Sciatic nerve (tissue), 2 donors: ENCODE results near the gene SETD2. TPM values are rescaled to one million over a fixed set of nuclear protein-coding genes. Genes with fewer than 3 reads are reported as not detected.
"Not testable (repeated sequence)": the region's sequence is repeated elsewhere in the genome, so short reads cannot be mapped to it uniquely, and the experiment has no call there.

Experiments used
- ATAC-seq: fragments of 200-7000 bp; cut with Tn5 transposase; one replicate; pipeline ENCODE4 v1.9.1; 2020; ENCODE audit warnings: mild to moderate bottlenecking, moderate library complexity
- DNase-seq: peaks from one replicate; pipeline ENCODE4 v3.0.0-alpha.2; 2020; ENCODE audit warnings: low spot score
- intact Hi-C: fragments of 100-400 bp; cut with DNase I; formaldehyde crosslinking; loops from one replicate; pipeline ENCODE4 v1.14.2; 2022
- total RNA-seq: library from RNA; stranded (reverse); fragmentation: NEBNext Ultra II Directional; extraction: Animal tissue kit (Norgen Biotek cat#: 25700); gene quantifications from one replicate; pipeline ENCODE4 v1.2.1, GENCODE V29; 2021
- donor health status: DM: no; HTN: no; CAD: no.
- donor health status: DM: no; HTN: no; CAD: no.

SETD2 gene
- total RNA-seq, 1 donor from 2014 or later = 68.3 TPM

DNA sequence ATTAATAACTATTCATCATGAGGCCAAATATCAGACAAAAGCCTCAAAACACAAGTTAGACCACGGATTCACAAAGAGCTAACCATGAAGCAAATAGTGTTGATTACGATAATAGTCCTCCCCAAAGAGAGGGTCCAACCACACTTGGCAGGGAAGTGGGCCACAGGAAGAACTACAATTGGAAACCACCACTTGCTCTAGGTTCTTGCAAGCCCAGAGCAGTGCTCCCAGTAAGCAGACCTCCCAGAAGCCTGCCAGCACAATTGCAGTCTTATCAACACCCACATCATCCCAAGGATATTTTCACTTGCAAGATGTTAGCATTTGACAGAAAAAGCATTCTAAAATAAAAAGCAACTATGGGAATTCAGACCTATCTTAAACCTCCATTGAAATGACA, 11.3 kb downstream of the SETD2 start:
- ATAC-seq = no peak
- intact Hi-C loops = no loop called here
- no peak for DNase-seq

GRCh38 chr3:47151836-47152235, 12.1 kb downstream of the SETD2 start:
- intact Hi-C loops = no loop called here
- DNase-seq (no peak), ATAC-seq (no peak)

- no peak for DNase-seq
- ATAC-seq = no peak
- intact Hi-C loops = no loop called here
Observed at GRCh38 chr3:47149339-47149933, 14.5 kb downstream of the SETD2 start.

DNA sequence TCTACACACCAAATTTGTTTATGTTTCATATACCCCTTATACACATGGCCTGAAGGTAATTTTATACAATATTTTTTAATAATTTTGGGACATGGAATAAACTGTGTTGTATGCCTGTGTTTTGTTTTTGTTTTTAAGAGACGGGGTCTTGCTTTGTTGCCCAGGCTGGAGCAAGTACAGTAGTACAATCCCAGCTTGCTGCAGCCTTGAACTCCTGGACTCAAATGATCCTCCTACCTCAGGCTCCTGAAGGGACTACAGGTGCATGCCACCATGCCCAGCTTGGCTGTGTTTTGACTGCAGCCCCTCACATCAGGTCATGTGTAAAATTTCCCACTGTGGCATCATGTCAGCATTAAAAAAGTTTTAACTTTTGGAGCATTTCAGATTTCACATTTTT, 18.6 kb downstream of the SETD2 start:
- ATAC-seq = no peak
- intact Hi-C loops = no loop called here
- no peak for DNase-seq

DNA sequence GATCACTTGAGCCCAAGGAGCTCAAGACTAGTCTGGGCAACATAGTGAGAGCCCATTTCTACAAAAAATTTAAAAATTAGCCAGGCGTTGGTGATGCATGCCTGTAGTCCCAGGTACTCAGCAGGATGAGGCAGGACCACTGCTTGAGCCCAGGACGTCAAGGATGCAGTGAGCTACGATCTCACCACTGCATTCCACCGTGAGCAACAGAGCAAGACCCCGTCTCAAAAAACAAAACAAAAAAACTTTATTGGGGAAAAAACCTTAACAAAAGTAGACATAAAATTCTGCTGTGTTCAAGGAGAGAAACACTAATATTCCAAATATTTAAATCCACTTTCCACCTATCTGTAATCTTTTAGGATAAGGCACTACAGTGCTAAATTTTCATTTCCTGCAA, 20.8 kb downstream of the SETD2 start:
- DNase-seq (no peak), ATAC-seq (no peak)
- intact Hi-C loops = no loop called here

DNA sequence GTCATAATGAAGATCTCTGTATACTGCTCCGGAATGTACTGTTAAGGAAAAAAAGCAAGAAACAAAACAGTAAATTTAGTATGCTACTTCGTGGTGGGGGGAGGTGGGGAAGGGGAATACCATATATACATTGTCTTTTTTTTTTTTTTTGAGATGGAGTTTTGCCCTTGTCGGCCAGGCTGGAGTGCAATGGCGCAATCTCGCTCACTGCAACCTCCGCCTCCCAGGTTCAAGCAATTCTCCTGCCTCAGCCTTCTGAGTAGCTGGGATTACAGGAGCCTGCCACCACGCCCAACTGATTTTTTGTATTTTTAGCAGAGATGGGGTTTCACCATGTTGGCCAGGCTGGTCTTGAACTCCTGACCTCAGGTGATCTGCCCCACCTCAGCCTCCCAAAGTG, 21.4 kb downstream of the SETD2 start:
- intact Hi-C loops, DNase-seq, ATAC-seq: not testable (repeated sequence)

DNA sequence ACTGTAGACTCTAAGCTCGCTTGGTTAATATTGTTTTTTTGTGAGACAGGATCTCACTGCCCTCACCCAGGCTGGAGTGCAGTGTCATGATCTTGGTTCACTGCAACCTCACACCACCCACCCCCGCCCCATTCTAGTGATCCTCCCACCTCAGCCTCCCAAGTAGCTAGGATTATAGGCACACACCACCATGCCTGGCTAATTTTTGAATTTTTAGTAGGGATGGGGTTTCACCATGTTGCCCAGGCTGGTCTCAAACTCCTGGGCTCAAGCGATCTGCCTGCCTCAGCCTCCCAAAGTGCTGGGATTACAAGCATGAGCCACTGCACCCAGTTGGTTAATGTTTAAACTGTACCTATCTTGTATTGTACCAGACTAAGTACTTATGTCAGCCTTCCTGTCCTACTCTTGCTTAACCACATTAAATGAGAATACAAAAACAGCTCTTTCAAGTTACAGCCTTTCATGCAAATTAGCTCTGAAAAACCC, 22.9 kb downstream of the SETD2 start:
- ATAC-seq, intact Hi-C loops: not testable (repeated sequence)

GRCh38 chr3:47140553-47140952, 23.4 kb downstream of the SETD2 start:
- ATAC-seq, intact Hi-C loops, DNase-seq: not testable (repeated sequence)

More for the DNA sequence above, 22.9 kb downstream of the SETD2 start:
- not testable (repeated sequence) for DNase-seq

DNA sequence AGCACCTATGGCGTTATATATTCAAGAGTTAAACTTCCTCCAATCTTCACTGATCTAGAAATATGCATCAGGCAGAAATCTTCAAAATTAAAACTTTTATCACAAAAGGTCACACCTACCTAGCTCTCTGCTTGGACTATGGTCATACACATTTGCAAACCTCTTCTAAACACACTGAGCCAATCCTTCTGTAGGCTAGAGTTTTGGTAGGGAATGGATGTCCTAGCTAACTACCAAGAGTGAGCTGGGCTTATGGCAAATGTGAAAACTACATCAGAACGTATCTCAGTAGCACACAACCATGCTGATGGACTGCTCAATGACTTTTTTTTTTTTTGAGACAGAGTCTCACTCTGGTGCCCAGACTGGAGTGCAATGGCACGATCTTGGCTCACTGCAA, 29.6 kb downstream of the SETD2 start:
- DNase-seq (no peak), ATAC-seq (no peak)
- intact Hi-C loops = no loop called here

DNA sequence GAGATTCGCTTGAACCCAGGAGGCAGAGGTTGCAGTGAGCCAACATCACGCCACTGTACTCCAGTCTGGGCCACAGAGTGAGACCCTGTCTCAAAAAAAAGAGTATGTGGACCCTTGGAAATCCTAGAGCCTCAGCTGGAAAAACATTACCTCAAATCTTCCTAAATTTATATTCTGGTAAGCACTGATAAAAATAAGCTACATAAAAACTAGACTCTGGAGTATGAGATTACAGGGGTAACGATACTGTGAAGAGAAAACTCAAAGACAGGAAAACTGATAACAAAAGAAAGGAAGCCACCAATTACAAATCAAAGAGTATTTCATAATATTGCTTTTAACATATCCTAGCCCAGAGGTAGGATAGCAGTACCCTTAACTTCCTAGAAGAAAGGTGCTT, 30.3 kb downstream of the SETD2 start:
- no peak for ATAC-seq
- no peak for DNase-seq
- intact Hi-C loops = no loop called here

GRCh38 chr3:47130557-47130956, 33.4 kb downstream of the SETD2 start:
- no peak for ATAC-seq
- intact Hi-C loops = no loop called here
- no peak for DNase-seq

GRCh38 chr3:47128137-47128536, 35.8 kb downstream of the SETD2 start:
- no peak for ATAC-seq
- no peak for DNase-seq
- intact Hi-C loops = no loop called here

DNA sequence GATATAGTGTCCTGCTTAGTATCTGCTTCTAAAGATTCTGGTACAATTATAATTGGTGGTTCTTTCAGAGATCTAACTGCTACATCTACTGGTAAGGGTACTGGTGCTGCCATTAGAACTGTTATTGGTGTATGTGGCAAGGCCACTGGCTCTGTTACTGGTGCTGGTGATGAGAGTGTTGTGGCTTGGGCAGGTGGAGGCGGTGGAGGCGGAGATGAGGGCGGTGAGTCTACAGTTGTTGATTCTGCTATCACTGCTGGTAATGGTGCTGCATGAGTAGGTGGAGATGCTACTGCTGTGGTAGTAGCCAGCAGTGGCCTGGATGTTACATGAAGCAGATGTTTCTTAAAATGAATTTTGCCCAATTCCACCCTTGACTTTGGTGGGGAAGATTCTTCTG, 40.1 kb downstream of the SETD2 start:
- no peak for ATAC-seq
- intact Hi-C loops = no loop called here
- DNase-seq = no peak

DNA sequence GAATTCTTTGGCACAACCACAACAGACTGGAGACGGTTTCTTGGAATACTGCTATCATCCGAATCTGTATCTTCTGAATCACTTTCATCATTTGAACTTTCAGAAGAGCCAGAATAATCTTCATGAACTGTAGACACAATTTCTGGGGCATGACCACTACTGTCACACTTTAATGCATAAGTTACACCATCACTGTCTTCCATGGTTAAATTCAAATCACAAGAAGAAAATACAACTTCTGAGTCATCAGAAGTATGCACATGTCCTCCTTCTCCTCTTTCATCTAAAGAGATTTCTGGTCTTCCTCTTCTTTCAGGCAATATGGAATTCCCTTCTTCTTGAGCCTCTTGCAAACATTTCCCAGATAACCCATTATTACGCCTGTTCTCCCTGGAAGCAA, 42.5 kb downstream of the SETD2 start:
- no peak for ATAC-seq
- intact Hi-C loops = no loop called here
- DNase-seq = no peak

DNA sequence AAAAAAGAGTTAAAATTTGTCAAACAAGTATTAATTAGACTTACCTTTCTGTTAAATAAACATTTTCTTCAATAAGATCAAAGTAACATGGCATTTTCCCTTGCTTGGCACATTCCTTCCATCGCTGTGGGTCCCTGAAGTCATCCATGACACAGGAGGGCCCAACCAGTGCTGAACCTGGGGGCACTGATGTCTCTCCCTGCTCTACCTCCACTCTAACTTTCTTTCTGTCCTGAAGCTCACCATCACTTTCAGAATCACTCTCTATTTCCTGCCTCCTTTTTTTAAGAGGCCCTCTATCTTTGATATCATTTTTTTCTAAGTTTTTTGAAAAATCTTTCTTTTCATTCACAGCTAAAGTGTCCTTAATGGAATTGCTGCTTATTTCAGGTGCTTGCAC, 43.8 kb downstream of the SETD2 start:
- DNase-seq (no peak), ATAC-seq (no peak)
- intact Hi-C loops = no loop called here

DNA sequence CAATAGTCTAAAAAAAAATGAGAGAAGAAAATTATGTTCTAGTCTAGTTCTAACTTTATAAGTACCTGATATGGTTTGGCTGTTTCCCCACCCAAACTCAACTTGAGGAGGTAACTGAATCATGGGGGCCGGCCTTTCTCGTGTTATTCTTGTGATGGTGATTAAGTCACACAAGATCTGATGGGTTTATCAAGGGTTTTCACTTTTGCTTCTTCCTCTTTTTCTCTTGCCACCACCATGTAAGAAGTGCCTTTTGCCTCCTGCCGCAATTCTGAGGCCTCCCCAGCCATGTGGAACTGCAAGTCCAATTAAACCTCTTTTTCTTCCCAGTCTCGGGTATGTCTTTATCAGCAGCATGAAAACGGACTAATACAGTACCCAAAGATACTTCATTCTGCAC, 44.5 kb downstream of the SETD2 start:
- ATAC-seq, intact Hi-C loops, DNase-seq: not testable (repeated sequence)

GRCh38 chr3:47117807-47118364, 46.0 kb downstream of the SETD2 start:
- ATAC-seq (no peak), DNase-seq (no peak)
- intact Hi-C loops = no loop called here

GRCh38 chr3:47115524-47115923, 48.4 kb downstream of the SETD2 start:
- intact Hi-C loops, ATAC-seq: not testable (repeated sequence)

DNA sequence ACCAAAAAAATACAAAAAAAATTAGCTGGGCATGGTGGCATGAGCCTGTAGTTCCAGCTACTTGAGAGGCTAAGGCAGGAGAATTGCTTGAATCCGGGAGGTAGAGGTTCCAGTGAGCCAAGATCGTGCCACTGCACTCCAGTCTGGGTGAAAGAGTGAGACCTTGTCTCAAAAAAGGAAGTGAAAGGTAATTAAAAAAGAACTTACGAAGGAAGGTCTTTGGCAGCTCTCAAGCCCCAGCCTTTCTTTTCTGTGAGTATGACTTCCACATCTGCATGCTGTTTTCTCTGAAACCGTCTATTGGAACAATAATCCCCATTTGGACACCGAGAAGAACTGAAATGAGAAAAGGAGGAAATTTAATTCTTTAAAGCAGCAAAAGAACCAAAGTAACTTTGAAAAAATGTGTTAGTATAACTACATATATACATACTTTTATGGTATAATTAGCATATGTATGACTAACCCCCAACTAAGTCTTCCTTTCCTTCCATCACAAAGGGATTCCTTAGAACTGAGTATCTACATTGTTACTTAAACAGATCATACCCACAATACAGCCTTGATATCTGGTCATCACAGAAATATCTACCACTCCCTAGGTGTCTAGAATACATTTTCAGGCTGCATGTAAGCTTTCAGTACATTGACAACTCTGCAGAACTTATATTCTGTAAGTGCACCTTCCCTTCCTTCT, 50.1 kb downstream of the SETD2 start:
- intact Hi-C loops = no loop called here
- DNase-seq (no peak), ATAC-seq (no peak)

More at GRCh38 chr3:47115524-47115923, 48.4 kb downstream of the SETD2 start:
- DNase-seq = not testable (repeated sequence)

GRCh38 chr3:47112997-47113396, 50.9 kb downstream of the SETD2 start:
- intact Hi-C loops = no loop called here
- no peak for ATAC-seq
- no peak for DNase-seq
